ENCODE results near the gene NCK2.

NCK2 gene

DNA sequence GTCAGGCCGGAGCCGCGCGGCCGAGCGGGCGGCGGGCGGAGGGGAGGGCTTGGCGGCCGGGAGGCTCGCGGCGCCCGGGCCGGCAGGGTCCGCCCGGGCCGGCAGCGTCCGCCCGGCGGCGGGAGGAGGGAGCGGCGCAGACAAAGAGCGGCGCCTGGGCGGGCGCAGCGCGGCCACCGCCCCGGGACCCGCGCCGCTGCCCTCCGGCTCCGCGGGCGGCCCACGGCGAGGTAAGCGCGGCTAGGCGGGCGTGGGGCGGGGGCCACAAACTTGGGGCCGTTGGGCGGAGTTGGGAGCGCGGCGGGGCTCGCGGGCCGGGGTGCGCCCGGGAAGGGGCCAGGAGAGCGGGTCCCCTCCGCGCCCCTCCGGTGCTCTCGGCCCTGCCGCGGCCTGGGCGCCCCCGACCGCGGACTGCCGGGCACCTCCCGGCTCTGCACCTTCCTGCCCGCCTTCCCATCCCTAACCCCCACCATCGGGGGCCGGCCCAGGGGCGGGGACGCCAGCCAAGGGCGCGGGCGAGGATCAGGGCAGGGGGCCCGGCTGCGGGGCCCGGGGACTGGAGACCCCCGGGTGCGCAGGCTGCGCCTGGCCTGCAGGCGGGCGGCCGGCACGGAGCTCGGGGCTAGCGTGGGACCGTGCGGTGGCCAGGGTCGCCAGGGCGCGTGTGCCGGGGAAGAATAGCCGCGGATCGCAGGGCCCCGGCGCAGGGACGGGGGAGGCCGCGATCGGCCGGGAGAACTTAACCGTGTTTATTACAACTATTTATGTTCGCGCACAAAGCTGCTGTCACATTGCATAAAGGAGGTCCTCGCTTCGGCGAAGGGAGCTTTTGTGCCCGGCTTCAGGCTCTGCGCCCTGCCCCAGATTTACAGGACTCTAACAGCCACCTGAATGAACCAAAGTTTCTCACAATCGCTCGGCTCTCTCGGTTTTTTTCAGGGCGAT is at the start of gene NCK2:
TSS of gene NCK2 (plus strand) at position 4 of the 945 bp plus-strand sequence. CDS start 110,152 bp downstream, outside the sequence.
- peaks cover 52% of the 10 kb centered on the region for H3K4me1 ChIP-seq
- peaks cover 13% of the 10 kb centered on the region for H3K36me3 ChIP-seq
- no peak for TF ChIP-seq Cebpa-rat (IDR thresholded peaks at IDR 0.05)
- H3K9me3 ChIP-seq, result no peaks in the 10 kb centered on the region
- H3K4me2 ChIP-seq, result peak within 1 kb of the TSS; percentile 98
- H3K27me3 ChIP-seq, result no peaks in the 10 kb centered on the region
- peak within 1 kb of the TSS; percentile 95 for H3K9ac ChIP-seq
- H4K20me1 ChIP-seq, result peaks cover 51% of the 10 kb centered on the region
- peak within 1 kb of the TSS; percentile 93 for H3K27ac ChIP-seq
- H3K4me3 ChIP-seq, result peak within 1 kb of the TSS; percentile 98

DNA sequence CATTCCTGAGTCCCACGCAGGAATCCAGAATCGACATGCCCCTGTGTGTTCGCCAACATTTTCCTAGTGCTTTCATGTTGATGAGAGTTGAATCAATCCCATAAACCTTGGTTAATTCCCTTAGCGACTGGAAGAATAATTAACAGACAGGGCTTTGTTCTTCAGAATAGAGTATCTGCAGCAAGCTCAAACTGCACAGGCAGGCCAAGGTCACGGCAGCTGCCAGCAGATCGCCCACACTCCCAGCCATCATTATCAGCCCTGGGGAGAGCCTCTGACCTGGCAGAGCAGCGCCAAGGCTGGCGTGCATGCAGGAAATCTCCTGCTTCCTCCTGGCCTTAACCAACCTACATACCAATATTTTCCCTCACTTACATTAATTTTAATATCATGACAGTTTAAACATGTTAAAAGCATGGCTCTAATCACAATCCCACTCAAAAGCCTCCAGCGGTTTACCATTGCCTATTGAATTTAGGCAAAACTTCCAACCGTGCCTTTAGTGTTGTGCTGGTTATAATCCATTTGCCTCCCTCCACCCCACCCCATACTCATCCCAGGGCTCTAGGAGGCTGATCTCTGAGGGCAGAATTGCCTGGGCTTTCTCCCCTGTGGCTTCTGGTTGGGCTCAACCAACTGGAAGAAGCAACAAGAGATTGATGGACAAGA is 46.8 kb upstream of the NCK2 start:
- no peak overlapping the region for H3K9ac ChIP-seq
- H3K4me3 ChIP-seq, result no peak overlapping the region
- no peak overlapping the region for H3K27ac ChIP-seq
- no peak for TF ChIP-seq Cebpa-rat (IDR thresholded peaks at IDR 0.05)
- H3K4me1 ChIP-seq, result peaks cover 28% of the 10 kb centered on the region
- H3K36me3 ChIP-seq, result no peaks in the 10 kb centered on the region
- H4K20me1 ChIP-seq, result no peaks in the 10 kb centered on the region
- H3K27me3 ChIP-seq, result no peaks in the 10 kb centered on the region
- H3K4me2 ChIP-seq, result peak overlapping the region; percentile 81
- no peaks in the 10 kb centered on the region for H3K9me3 ChIP-seq

DNA sequence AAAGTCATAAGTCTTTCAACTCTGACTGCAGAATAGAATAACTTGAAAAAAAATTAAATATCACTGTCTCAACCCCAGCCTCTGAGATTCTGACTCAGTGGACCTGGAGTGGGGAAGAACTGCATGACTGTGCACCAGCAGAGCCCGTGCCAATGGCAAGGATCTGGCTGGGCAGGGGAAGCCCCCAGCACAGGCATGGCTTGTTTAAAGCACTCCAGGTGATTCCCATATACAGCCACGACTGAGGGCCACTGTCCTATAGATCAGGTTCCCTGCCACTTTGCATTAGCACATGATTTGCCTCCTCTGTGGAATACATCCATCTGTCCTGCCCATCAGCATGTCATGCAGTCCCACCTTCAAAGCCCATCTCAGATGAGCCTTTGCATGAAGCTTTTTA is 45.9 kb upstream of the NCK2 start:
- no peak for TF ChIP-seq Cebpa-rat (IDR thresholded peaks at IDR 0.05)
- H3K9me3 ChIP-seq, result no peaks in the 10 kb centered on the region
- no peaks in the 10 kb centered on the region for H4K20me1 ChIP-seq
- H3K27ac ChIP-seq, result no peak overlapping the region
- H3K4me3 ChIP-seq, result no peak overlapping the region
- peaks cover 28% of the 10 kb centered on the region for H3K4me1 ChIP-seq
- H3K9ac ChIP-seq, result no peak overlapping the region
- H3K36me3 ChIP-seq, result no peaks in the 10 kb centered on the region
- peak overlapping the region; percentile 81 for H3K4me2 ChIP-seq
- H3K27me3 ChIP-seq, result no peaks in the 10 kb centered on the region

DNA sequence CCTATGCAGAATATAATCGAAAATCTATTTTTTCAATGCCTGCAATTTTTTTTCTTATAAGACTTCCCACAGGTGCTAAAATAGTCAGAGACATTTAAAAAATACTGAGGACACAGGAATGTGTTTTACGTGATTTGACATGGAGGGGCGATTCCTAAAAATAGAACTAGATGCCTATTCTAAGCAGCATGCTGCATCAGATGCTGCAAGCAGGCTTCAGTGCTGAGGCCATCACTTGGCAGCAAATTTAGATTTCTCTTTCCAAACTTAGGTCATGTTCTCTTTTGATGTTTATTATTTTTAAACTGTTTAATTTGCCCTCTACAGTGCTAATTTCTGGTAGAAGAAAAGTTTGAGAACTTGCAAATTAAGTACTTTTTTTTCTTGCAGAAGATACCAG is 43.7 kb upstream of the NCK2 start:
- no peaks in the 10 kb centered on the region for H3K36me3 ChIP-seq
- no peak overlapping the region for H3K27ac ChIP-seq
- H3K4me2 ChIP-seq, result no peak overlapping the region
- H3K9ac ChIP-seq, result no peak overlapping the region
- H3K27me3 ChIP-seq, result no peaks in the 10 kb centered on the region
- no peak for TF ChIP-seq Cebpa-rat (IDR thresholded peaks at IDR 0.05)
- H4K20me1 ChIP-seq, result no peaks in the 10 kb centered on the region
- no peaks in the 10 kb centered on the region for H3K9me3 ChIP-seq
- H3K4me1 ChIP-seq, result peaks cover 28% of the 10 kb centered on the region
- H3K4me3 ChIP-seq, result no peak overlapping the region

DNA sequence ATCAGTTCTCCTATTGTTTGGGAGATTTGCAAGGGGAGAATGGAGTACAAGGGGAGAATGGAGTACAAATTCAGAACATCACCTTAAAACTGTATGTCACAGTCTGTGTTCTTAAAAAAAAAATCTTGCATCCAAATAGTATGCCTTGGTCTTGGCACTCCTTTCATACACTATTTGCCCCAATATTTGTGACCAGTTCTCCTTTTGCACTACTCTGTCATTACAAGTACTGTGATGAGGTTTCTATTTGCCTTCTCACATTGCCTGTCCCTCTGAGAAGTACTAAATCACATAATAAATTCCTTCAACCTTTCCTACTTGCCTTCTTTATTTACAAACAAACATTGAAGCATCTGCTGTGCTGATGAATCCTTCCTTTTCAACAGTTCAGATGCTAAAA is 36.0 kb upstream of the NCK2 start:
- H3K4me3 ChIP-seq, result no peak overlapping the region
- no peak overlapping the region for H3K27ac ChIP-seq
- no peaks in the 10 kb centered on the region for H3K9me3 ChIP-seq
- no peaks in the 10 kb centered on the region for H3K27me3 ChIP-seq
- no peak overlapping the region for H3K9ac ChIP-seq
- no peak overlapping the region for H3K4me2 ChIP-seq
- H4K20me1 ChIP-seq, result no peaks in the 10 kb centered on the region
- no peaks in the 10 kb centered on the region for H3K4me1 ChIP-seq
- no peak for TF ChIP-seq Cebpa-rat (IDR thresholded peaks at IDR 0.05)
- no peaks in the 10 kb centered on the region for H3K36me3 ChIP-seq

DNA sequence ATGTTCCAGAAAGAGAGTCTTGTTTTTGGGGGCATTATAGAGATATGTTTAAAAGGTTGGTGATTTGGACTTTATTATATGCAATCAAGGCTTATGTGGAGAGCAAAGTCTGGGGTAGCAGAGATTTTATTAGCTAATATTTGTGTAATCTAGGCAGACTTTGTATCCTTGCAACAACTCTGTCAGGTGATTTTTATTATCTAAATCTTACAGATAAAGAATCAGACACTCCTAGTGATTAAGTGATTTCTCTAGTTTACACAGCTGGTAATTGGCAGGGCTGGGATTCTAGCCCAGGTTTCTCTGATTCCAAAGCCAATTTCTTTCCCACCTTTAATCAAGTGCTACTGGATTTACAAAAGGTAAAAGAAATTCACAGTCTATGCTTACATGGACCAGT is 33.3 kb upstream of the NCK2 start:
- Histone ChIP-seq H3K9me3 (no peaks in the 10 kb centered on the region), H4K20me1 (no peaks in the 10 kb centered on the region), H3K4me2 (no peak overlapping the region), H3K4me1 (no peaks in the 10 kb centered on the region), H3K4me3 (no peak overlapping the region), H3K36me3 (no peaks in the 10 kb centered on the region), H3K27ac (no peak overlapping the region), H3K27me3 (no peaks in the 10 kb centered on the region), H3K9ac (no peak overlapping the region)
- TF ChIP-seq Cebpa-rat (IDR thresholded peaks at IDR 0.05), result no peak

DNA sequence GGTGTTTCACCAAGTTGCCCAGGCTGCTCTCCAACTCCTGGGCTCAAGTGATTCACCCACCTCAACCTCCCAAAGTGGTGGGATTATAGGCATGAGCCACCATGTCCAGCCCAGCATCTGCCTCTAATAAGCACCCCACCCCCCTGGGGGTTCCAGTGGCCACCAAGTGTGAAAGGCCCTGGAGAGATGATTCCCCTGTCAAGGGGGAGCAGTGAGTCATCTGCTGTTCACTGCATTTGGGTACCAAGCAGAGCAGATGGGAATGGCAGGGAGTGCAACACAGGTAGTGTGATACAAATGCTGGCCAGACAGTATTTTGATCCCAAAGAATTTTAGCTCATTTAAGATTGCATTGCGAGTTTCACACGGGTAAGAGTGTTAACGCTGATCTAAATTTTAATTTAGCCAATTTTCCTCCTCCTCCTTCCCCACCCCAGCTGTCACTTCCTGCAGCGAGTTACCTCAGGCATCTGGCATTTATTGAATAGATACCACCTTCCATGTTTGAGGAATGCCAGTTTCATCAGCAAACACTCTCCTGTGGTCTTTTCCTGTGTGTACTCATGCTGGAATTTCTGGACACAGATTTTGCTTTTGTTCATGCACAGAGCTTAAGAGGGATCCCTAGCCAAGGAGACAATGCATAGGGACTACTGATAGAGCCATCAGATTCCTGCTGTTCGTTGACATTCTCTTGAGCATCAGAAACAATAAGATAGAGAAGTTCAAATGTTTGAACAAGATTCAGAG is 32.4 kb upstream of the NCK2 start:
- Histone ChIP-seq H3K27me3 (no peaks in the 10 kb centered on the region), H4K20me1 (no peaks in the 10 kb centered on the region), H3K9me3 (no peaks in the 10 kb centered on the region), H3K4me3 (no peak overlapping the region), H3K27ac (no peak overlapping the region), H3K4me2 (no peak overlapping the region), H3K4me1 (no peaks in the 10 kb centered on the region), H3K9ac (no peak overlapping the region), H3K36me3 (no peaks in the 10 kb centered on the region)
- no peak for TF ChIP-seq Cebpa-rat (IDR thresholded peaks at IDR 0.05)

DNA sequence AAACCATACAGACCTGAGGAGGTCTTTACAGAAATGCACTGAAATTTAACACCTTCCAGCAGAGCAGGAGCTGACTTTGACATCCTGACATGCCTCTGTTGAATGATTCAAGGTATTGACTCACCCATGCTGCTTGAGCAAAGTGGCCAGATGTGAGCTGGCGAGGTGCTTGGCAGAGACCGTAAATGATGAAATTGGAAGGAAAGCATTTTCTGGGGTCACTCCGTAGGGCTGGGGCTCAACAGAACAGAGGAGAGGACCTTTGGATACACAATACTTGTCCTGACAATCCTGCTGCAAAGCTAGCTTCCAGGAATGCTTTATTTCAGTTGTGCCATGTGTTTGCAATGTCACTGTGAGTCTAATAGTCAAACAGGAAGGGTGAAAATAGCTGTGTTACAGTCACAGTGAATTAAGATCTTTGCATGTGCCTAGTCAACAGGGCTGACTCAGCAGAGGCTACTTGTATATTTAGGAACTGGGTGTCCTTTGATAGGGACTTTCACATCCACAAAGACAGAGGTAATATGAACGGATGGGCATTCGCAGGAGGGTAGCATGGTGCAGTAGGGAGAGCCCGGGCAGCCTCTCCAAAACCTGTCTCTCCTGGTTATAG is 31.6 kb upstream of the NCK2 start:
- H3K9ac ChIP-seq, result no peak overlapping the region
- TF ChIP-seq Cebpa-rat (IDR thresholded peaks at IDR 0.05), result no peak
- no peaks in the 10 kb centered on the region for H3K9me3 ChIP-seq
- no peaks in the 10 kb centered on the region for H4K20me1 ChIP-seq
- no peak overlapping the region for H3K4me2 ChIP-seq
- H3K4me1 ChIP-seq, result no peaks in the 10 kb centered on the region
- H3K36me3 ChIP-seq, result no peaks in the 10 kb centered on the region
- no peak overlapping the region for H3K27ac ChIP-seq
- H3K27me3 ChIP-seq, result no peaks in the 10 kb centered on the region
- no peak overlapping the region for H3K4me3 ChIP-seq

DNA sequence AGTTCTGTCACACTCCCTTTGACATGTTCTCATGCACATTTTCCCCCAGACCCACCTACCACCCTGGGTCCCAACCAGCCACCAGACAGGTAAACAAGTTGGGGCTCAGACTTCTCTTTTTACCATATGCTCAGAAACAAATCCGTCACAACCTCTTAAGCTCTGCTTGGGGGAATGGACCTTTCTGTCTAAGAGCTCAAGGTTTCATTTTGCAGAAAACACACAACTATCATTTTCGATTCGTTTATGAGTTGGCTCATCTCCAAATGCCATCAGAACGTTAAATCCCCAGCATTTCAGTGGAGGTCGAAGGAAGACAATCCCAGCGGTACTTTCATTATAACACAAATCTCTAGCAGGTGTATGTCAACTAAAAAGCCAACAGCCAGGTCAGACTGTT is 30.6 kb upstream of the NCK2 start:
- no peak overlapping the region for H3K27ac ChIP-seq
- no peaks in the 10 kb centered on the region for H3K9me3 ChIP-seq
- H3K27me3 ChIP-seq, result no peaks in the 10 kb centered on the region
- no peaks in the 10 kb centered on the region for H3K36me3 ChIP-seq
- no peaks in the 10 kb centered on the region for H4K20me1 ChIP-seq
- no peaks in the 10 kb centered on the region for H3K4me1 ChIP-seq
- no peak for TF ChIP-seq Cebpa-rat (IDR thresholded peaks at IDR 0.05)
- no peak overlapping the region for H3K4me3 ChIP-seq
- no peak overlapping the region for H3K4me2 ChIP-seq
- no peak overlapping the region for H3K9ac ChIP-seq

Data from BLaER1 (cell line).